ENCODE results near the gene CEP162.
"Not testable (repeated sequence)": the region's sequence is repeated elsewhere in the genome, so short reads cannot be mapped to it uniquely, and the experiment has no call there.

The CEP162 gene

DNA sequence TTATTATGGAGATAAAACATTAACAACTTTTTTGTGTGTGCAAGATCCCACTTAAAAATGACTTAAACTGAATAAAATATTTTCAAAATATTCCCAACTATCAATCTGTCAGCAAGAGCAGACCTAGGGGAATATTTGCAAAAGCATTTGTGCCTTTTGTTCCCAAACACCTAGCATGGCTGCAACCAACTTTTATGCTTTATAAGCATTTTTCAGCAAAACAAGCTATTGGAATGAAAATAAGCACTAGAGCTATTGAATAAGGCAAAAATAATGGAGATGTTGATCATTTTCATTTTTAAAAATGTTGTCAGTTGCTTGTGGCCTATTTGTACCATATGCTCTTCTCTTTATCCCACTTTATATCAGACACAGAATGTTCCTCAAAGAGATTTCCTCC is 28.2 kb upstream of the CEP162 start:
- DNase-seq (no peak), ATAC-seq (replicated peaks) (no peak)
- Mint-ChIP-seq H3K27me3 (peaks cover 18 to 32% of the 10 kb centered on the region in 2 donors), H3K4me3 (no peak overlapping the region), H3K4me1 (no peaks in the 10 kb centered on the region), H3K9me3 (no peaks in the 10 kb centered on the region), H3K27ac (no peak overlapping the region), H3K36me3 (no peaks in the 10 kb centered on the region)

DNA sequence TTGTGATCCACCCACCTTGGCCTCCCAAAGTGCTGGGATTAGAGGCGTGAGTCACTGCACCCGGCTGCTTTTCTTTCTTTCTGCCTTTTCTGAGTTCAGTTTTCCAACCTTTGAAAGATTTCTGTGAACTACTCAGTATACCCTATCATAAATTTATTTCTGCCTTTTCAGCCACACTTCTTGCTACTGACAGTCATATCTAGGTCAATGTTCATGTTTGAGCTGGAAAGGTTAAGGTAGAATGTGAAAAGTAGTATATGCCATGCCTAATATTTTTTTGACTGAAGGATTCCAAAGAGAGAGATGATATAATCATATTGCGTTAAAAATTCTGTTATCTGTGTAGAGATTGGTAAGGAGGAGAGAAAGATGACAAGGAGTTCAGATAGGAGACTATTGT is 25.9 kb upstream of the CEP162 start:
- no peaks in the 10 kb centered on the region for H3K36me3 Mint-ChIP-seq
- peaks cover 18 to 25% of the 10 kb centered on the region in 2 donors for H3K27me3 Mint-ChIP-seq
- peaks cover 2 to 8% of the 10 kb centered on the region in 2 donors for H3K4me1 Mint-ChIP-seq
- no peak for ATAC-seq (replicated peaks)
- no peak for DNase-seq
- H3K27ac Mint-ChIP-seq, result no peak overlapping the region
- H3K9me3 Mint-ChIP-seq, result no peaks in the 10 kb centered on the region
- H3K4me3 Mint-ChIP-seq, result no peak overlapping the region

DNA sequence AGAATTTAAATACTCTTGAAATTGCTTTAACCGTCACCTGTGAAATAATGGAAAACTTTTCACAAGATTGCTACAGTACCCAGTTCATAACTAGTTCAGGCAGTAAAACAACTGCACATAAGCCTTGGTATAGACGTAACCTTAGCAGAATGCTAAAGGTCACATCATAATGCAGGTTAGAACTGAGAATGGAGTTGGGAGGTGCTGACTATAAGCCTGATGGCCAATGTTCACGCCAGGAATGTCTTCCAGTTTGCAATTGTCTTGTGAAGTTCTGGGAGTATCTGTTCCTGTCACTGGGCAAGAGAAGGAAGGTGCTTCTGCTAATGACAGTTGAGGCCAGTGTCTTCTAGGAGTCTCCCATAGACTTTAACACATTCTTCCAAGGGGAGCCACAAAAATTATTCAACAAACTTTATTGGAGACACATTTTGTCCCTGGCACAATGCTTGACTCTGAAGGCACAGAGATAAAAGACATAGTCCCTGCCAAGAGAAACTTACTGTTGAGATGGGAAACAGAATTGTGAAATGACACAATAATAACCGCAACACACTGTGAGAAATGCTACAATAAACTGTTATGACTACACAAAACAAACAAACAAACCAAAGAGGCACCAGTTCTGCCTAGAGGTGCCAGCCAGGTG is 24.6 kb upstream of the CEP162 start:
- Mint-ChIP-seq H3K27ac (no peak overlapping the region), H3K4me3 (no peak overlapping the region), H3K9me3 (no peaks in the 10 kb centered on the region), H3K4me1 (peaks cover 2 to 8% of the 10 kb centered on the region in 2 donors), H3K36me3 (no peaks in the 10 kb centered on the region), H3K27me3 (peaks cover 18 to 25% of the 10 kb centered on the region in 2 donors)
- DNase-seq (no peak), ATAC-seq (replicated peaks) (no peak)

DNA sequence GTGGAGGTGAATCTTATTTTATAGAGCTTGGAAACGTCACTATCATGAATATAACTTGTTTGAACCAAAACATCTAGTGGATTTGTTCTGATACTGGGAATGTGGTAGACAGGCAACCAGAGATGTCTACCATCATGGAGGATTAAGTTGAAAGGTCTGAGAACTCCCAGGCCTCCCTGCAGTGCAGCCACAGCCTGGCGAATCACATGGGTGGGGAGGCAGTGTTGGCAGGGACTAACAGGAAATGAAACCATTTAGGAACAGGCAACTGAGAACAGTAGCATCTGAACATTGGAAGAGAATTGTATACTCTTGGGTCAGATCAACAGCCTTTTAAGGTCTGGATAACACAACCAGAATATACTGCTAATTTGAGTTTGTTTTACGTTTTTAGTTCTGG is 22.3 kb upstream of the CEP162 start:
- no peaks in the 10 kb centered on the region for H3K9me3 Mint-ChIP-seq
- no peaks in the 10 kb centered on the region for H3K36me3 Mint-ChIP-seq
- H3K4me1 Mint-ChIP-seq, result peaks cover 2 to 8% of the 10 kb centered on the region in 2 donors
- no peak overlapping the region for H3K27ac Mint-ChIP-seq
- no peak for DNase-seq
- no peak for ATAC-seq (replicated peaks)
- H3K27me3 Mint-ChIP-seq, result peaks cover 15 to 21% of the 10 kb centered on the region in 2 donors
- no peak overlapping the region for H3K4me3 Mint-ChIP-seq

DNA sequence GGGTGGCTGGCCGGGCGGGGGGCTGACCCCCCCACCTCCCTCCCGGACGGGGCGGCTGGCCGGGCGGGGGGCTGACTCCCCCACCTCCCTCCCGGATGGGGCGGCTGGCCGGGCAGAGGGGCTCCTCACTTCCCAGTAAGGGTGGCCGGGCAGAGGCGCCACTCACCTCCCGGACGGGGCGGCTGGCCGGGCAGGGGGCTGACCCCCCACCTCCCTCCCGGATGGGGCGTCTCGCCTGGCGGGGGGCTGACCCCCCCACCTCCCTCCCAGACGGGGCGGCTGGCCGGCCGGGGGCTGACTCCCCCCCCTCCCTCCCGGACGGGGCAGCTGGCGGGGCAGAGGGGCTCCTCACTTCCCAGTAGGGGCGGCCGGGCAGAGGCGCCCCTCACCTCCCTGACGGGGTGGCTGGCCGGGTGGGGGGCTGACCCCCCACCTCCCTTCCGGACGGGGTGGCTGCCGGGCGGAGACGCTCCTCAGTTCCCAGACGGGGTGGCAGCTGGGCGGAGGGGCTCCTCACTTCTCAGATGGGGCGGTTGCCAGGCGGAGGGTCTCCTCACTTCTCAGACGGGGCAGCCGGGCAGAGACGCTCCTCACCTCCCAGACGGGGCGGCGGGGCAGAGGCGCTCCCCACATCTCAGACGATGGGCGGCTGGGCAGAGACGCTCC is 17.1 kb upstream of the CEP162 start:
- not testable (repeated sequence) for H3K4me1 Mint-ChIP-seq; H3K4me3 Mint-ChIP-seq; H3K36me3 Mint-ChIP-seq; ATAC-seq (replicated peaks); H3K9me3 Mint-ChIP-seq; H3K27ac Mint-ChIP-seq; DNase-seq
- H3K27me3 Mint-ChIP-seq, result peaks cover 0 to 17% of the 10 kb centered on the region in 2 donors

DNA sequence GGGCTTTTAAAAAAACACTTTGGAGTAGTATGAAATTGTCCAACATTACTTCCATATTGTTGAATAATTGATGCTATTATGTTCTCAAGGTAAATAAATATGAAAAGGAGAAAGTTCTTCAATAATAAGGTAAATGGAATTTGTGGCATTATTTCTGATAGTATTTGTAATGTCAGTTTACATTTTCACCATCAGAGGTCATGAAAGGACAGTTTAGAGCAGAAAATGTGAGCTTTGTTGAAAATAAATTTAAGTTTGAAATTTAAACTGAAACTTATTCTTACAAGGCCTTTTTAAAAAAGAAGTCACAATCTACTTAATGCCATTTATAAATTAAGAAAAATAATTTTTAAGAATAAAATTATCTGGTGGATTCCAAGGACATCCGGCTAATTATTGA is 15.8 kb upstream of the CEP162 start:
- Mint-ChIP-seq H3K4me1 (no peaks in the 10 kb centered on the region), H3K36me3 (no peaks in the 10 kb centered on the region), H3K27ac (no peak overlapping the region), H3K4me3 (no peak overlapping the region), H3K27me3 (peaks cover 8 to 29% of the 10 kb centered on the region in 2 donors), H3K9me3 (no peaks in the 10 kb centered on the region)
- ATAC-seq (replicated peaks), result no peak
- DNase-seq, result no peak

DNA sequence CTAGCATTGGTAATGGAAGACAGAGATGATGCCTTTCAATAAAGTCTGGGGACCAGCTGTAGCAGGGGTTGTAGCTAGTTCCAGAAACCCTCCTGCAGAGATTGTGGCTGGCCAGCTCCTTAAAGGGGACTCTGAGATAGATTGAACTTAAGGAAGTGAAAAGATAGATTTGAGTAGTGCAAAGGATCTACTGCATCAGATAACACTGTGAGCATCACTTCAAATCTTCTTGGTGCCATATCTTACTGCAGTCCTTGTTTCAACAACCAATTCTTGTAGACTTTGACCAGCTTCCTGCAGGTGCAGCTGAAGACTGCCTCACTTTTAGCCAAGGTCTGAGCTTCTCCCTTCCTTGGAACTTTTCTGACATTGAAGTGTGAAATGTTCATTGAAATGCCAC is 14.8 kb upstream of the CEP162 start:
- Mint-ChIP-seq H3K4me3 (no peak overlapping the region), H3K4me1 (no peaks in the 10 kb centered on the region), H3K27ac (no peak overlapping the region), H3K27me3 (peaks cover 17 to 39% of the 10 kb centered on the region in 2 donors), H3K9me3 (peaks cover 0 to 5% of the 10 kb centered on the region in 2 donors), H3K36me3 (no peaks in the 10 kb centered on the region)
- no peak for DNase-seq
- peak; percentile 69 to 85 for ATAC-seq (replicated peaks)

DNA sequence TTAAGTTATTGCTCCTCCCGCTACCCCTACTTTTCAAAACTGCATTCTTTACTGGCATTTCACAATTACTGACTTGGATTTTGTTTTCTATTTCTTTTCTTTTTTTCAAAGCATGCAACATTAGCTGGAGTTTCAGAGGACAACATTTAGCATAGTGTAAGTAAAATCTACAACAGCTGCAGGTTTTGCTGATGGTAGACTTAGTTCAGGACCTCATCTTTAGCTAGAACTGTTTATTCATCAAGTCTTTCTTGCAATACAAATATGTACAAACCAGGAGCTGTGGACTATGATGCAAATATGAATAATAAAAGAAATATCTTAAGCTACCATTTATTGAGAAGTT is 728 bp upstream of the CEP162 start:
- no peak overlapping the region for H3K27ac Mint-ChIP-seq
- ATAC-seq (replicated peaks) (no peak), DNase-seq (no peak)
- peaks cover 0 to 1% of the 10 kb centered on the region in 2 donors for H3K36me3 Mint-ChIP-seq
- peak overlapping the region; percentile 100 for H3K4me3 Mint-ChIP-seq
- no peaks in the 10 kb centered on the region for H3K9me3 Mint-ChIP-seq
- H3K4me1 Mint-ChIP-seq, result peaks cover 10 to 12% of the 10 kb centered on the region in 2 donors
- peaks cover 12 to 17% of the 10 kb centered on the region in 2 donors for H3K27me3 Mint-ChIP-seq

DNA sequence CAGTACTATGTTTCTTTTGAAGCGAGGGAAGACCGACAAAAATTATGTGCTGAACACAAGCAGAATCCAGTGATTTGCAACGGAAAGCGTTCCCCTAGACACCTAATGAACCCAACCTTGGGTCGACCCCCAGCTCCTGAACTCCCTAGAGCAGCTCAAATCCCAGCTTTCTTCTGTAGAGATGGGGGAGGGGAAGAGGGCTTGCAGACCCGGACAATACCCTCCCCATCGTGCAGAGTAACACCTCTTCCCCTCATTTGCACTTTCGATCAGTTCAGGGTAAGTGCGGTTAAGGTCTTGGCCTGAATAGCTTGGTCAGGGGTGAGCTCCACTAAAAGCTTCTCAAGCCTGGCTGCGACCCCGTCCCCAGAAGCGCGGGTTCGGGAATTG is 404 bp downstream of the CEP162 start:
- Mint-ChIP-seq H3K4me1 (peaks cover 13 to 20% of the 10 kb centered on the region in 2 donors), H3K27ac (peak overlapping the region; percentile 97), H3K36me3 (peaks cover 0 to 1% of the 10 kb centered on the region in 2 donors), H3K9me3 (no peaks in the 10 kb centered on the region), H3K27me3 (peaks cover 5 to 9% of the 10 kb centered on the region in 2 donors), H3K4me3 (peak overlapping the region; percentile 100)
- DNase-seq, result no peak
- peak; percentile 26 to 29 for ATAC-seq (replicated peaks)

DNA sequence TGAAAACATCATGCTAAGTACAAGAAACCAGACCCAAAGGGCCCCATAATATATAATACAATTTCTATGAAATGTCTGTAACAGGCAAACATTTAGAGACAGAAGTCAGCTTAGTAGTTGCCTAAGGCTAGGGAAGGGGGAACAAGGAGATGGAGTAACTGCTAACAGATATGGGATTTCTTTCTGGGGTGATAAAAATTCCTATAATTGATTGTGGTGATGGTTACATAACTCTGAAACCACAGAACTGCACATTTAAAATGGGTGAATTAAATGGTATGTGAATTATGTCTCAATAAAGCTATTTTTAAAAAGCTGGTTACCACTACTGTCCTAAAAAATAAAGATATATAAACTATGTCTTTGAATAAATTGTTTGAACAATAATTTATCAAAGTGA is 3.2 kb downstream of the CEP162 start:
- Mint-ChIP-seq H3K27ac (no peak overlapping the region), H3K9me3 (no peaks in the 10 kb centered on the region), H3K27me3 (no peaks in the 10 kb centered on the region), H3K36me3 (peaks cover 0 to 1% of the 10 kb centered on the region in 2 donors), H3K4me1 (peaks cover 14 to 26% of the 10 kb centered on the region in 2 donors), H3K4me3 (no peak overlapping the region)
- DNase-seq (no peak), ATAC-seq (replicated peaks) (no peak)

DNA sequence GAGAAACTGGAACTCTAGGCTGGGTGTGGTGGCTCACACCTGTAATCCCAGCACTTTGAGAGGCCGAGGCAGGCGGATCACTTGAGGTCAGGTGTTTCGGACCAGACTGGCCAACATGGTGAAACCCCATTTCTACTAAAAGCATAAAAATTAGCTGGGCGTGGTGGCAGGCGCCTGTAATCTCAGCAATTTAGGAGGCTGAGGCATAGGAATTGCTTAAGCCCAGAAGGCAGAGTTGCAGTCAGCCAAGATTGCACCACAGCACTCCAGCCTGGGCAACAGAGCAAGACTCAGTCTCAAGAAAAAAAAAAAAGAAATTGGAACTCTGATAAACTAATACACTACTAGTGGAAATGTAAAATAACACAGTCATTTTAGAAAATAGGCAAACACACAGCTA is 3.8 kb downstream of the CEP162 start:
- H3K9me3 Mint-ChIP-seq; H3K27ac Mint-ChIP-seq; ATAC-seq (replicated peaks); DNase-seq; H3K27me3 Mint-ChIP-seq; H3K36me3 Mint-ChIP-seq; H3K4me3 Mint-ChIP-seq: not testable (repeated sequence)
- peaks cover 13 to 26% of the 10 kb centered on the region in 2 donors for H3K4me1 Mint-ChIP-seq

DNA sequence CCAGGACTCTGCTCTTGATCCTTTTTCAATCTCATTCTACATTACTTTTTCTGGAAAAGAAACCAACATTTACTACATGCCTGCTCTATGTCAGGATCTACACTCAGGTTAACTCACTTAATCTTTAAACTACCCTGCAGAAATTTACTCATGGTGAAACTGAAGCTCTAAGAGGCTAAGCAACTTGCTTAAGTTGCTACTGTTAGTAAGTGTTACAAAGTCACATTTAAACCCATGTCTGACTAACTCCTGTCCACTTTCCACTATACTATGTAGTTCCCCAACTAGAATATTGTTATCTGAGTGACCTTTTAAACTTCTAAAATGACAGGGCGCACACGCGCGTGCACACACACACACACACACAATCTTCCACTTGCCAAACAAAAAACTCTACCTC is 5.0 kb downstream of the CEP162 start:
- ATAC-seq (replicated peaks) (peak; percentile 33 to 51), DNase-seq (no peak)
- Mint-ChIP-seq H3K36me3 (peaks cover under 1 to 1% of the 10 kb centered on the region in 2 donors), H3K27me3 (no peaks in the 10 kb centered on the region), H3K4me1 (peaks cover 10 to 33% of the 10 kb centered on the region in 2 donors), H3K9me3 (no peaks in the 10 kb centered on the region), H3K27ac (peak overlapping the region; percentile 63), H3K4me3 (no peak overlapping the region)

DNA sequence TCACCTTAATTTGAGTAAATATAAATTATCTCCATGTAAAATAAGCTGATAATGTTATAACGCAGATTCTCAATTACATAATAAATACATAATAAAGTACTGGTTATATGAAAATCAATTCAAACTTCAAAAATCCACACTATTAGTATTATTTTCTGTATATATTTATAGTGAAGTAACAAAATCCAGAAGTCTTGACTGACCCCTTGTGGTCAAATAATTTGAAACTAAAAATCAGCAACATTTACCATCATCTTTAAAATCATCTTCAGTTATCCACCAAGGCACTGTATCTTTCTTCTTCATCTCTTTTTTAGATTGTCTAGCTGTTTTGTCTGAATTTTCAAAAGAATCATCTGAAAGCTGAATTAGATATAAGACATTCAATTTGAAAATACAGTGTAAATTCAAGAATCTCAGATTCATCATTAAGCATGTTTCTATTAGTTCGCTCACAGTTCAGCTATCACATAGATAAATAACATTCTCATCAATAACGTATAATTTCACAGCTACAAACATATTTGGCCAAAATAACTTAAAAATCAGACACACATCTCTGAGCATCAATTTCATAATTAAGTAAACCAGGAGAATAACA is 6.5 kb downstream of the CEP162 start:
- Mint-ChIP-seq H3K27me3 (no peaks in the 10 kb centered on the region), H3K9me3 (no peaks in the 10 kb centered on the region), H3K4me3 (no peak overlapping the region), H3K27ac (no peak overlapping the region), H3K36me3 (peaks cover 1 to 4% of the 10 kb centered on the region in 2 donors), H3K4me1 (peaks cover 13 to 35% of the 10 kb centered on the region in 2 donors)
- DNase-seq, result no peak
- no peak for ATAC-seq (replicated peaks)

DNA sequence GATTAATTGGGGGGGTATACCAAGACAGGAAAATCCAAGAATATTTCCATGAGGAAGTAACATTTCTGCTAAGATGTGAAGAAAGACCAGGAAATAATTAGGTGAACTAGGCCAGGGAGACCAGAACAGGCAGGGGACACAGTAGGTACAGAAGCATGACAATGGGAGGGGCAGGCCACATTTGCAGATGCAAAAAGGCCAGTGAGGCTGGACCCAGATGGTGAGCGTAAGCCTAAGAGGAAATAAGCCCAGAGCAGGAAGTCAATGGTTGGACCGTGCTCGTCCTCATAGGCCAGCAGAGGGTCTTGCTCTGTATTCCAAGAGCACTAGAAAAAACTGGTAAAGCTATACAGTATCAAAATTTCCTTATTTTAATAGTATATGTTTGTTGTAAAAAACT is 9.4 kb downstream of the CEP162 start:
- no peaks in the 10 kb centered on the region for H3K27me3 Mint-ChIP-seq

DNA sequence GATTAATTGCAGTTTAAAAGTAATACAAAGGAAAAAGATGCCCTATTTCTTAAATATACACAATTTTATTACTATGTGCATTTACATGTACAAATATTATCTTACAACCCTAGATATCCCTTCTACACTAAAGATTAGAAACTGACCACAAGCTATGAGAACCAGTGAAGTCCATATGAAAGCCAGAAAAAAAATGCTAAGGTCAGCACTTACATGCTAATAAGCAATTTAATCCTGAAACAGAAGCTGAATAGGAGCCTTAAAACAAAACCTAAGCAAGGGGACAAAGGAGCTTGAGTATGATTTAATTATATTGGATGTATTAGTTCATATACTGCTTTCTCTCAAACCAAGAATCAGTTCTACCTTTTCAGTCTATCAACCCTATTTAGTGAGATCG is 14.2 kb downstream of the CEP162 start:
- Mint-ChIP-seq H3K36me3 (peaks cover 4 to 20% of the 10 kb centered on the region in 2 donors), H3K27me3 (no peaks in the 10 kb centered on the region), H3K27ac (no peak overlapping the region), H3K9me3 (no peaks in the 10 kb centered on the region), H3K4me1 (peaks cover 6 to 12% of the 10 kb centered on the region in 2 donors), H3K4me3 (no peak overlapping the region)
- no peak for DNase-seq
- no peak for ATAC-seq (replicated peaks)

More for the DNA sequence above, 9.4 kb downstream of the CEP162 start:
- no peak for DNase-seq
- Mint-ChIP-seq H3K27ac (no peak overlapping the region), H3K4me3 (no peak overlapping the region), H3K4me1 (peaks cover 10 to 26% of the 10 kb centered on the region in 2 donors), H3K9me3 (no peaks in the 10 kb centered on the region), H3K36me3 (peaks cover 0 to 4% of the 10 kb centered on the region in 2 donors)
- no peak for ATAC-seq (replicated peaks)
